HEK293 (cell line): Measurements from ENCODE around the gene TMED3.

Source experiments
- ZNF311 ChIP-seq: fragments of 450-650 bp; formaldehyde crosslinking; IDR thresholded peaks from 2 replicates; pipeline ENCODE4 v1.5.1; 2017; ENCODE audit warnings: missing biosample characterization, missing genetic modification characterization, borderline replicate concordance
- ZNF621 ChIP-seq: fragments of 450-650 bp; formaldehyde crosslinking; IDR thresholded peaks from 2 replicates; pipeline ENCODE4 v1.5.1; 2017; ENCODE audit warnings: missing biosample characterization, missing genetic modification characterization
- TF ChIP-seq, protein P1 (sequence below): fragments of 450-650 bp; formaldehyde crosslinking; IDR thresholded peaks from 2 replicates; pipeline ENCODE4 v1.5.1; 2016; ENCODE audit warnings: missing biosample characterization, missing genetic modification characterization

DNA sequence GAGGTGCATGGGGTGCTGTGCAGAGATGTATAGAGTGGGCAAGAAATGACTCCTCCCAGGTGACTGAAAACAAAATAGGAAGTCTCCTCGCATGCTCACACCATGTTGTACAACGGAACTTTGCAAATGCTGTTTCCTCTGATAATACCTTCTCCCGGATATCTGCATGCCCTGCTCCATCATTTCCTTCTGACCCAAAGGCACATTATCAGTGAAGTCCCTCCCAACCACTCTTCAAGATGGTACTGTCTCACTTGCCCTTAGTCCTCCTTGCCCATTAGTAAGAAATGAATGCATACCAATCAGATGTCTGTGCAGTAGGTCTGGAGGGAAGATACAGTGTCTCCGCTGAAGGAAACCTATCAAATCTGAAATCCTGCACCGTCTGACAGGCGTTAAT lies 12.0 kb downstream of the TMED3 start:
- TF ChIP-seq ZNF621 (tag by site-specific recombination), result no peak
- TF ChIP-seq, protein P1, sequence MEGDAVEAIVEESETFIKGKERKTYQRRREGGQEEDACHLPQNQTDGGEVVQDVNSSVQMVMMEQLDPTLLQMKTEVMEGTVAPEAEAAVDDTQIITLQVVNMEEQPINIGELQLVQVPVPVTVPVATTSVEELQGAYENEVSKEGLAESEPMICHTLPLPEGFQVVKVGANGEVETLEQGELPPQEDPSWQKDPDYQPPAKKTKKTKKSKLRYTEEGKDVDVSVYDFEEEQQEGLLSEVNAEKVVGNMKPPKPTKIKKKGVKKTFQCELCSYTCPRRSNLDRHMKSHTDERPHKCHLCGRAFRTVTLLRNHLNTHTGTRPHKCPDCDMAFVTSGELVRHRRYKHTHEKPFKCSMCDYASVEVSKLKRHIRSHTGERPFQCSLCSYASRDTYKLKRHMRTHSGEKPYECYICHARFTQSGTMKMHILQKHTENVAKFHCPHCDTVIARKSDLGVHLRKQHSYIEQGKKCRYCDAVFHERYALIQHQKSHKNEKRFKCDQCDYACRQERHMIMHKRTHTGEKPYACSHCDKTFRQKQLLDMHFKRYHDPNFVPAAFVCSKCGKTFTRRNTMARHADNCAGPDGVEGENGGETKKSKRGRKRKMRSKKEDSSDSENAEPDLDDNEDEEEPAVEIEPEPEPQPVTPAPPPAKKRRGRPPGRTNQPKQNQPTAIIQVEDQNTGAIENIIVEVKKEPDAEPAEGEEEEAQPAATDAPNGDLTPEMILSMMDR (tag by site-specific recombination), result no peak
- TF ChIP-seq ZNF311 (tag by site-specific recombination), result no peak
